ENCODE results near the gene ZNF487. TPM values are rescaled to one million over a fixed set of nuclear protein-coding genes. Genes with fewer than 3 reads are reported as not detected.
A peak's percentile ranks its signal among the peaks of the same experiment; 100 is the strongest.

Gene ZNF487
- total and polyA plus RNA-seq, 10 of the 15 experiments (the other 5 are each of a cell fraction or from before 2014, with no cell fraction given): 0.74 to 2.1 (median 1.1) TPM

DNA sequence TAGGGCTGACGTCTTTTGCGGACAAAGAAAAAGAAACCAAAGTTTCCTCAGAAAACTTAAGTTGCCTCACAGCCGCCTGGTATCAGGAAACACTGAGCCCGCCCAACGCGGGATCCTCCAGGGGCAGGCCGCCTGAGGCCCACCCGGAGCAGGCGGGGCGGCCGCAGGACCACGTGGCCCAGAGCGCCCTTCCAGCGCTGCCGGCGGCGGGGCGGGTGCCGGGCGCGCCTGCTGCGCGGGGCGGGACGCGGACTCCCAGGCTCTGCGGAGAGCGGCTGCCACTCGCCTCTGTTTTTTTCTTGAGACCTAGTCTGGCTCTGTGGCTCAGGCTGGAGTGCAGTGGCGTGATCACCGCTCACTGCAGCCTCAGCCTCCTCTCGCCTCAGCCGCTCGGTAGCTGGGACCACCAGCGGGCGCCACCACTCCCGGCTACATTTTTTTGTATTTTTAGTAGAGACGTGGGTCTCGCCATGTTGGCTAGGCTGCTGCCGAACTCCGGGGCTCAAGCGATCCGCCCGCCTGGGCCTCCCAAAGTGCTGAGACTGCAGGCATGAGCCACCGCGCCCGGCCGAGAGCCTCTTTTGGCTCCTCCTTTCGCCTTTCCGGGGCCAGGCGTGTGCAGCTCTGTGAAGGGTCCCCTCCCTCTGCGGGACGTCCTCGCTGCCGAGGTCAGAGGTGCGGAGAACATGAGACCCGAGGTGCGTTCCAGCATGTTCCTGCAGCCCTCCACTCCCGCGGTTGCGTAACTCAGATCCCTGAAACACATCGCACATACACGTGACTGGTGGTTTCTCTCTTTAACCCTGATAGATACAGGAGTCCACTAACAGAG, 16.3 kb upstream of the ZNF487 start (continued):
- TF ChIP-seq, protein P1, sequence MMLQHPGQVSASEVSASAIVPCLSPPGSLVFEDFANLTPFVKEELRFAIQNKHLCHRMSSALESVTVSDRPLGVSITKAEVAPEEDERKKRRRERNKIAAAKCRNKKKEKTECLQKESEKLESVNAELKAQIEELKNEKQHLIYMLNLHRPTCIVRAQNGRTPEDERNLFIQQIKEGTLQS (IDR thresholded peaks at IDR 0.05; ENCODE audit: borderline replicate concordance, extremely low read depth, low read depth, low read length): no peak
- TF ChIP-seq RAD51 (IDR thresholded peaks at IDR 0.05) (0 out of 2 replicates have a peak, but pooled peaks have one; percentile 26), NRF1 (conservative IDR thresholded peaks at IDR 0.05; ENCODE audit: low read depth, low read length) (0 out of 2 replicates have a peak, but pooled peaks have one; percentile 4), TAF1 (IDR thresholded peaks at IDR 0.05; ENCODE audit: borderline replicate concordance, low read depth, low read length) (peak; percentile 71), SPI1 (IDR thresholded peaks at IDR 0.05; ENCODE audit: borderline replicate concordance, insufficient read depth, low read depth, low read length) (no peak), RB1 (IDR thresholded peaks at IDR 0.05; ENCODE audit: borderline replicate concordance) (peak; percentile 29; the same call in 1 of the 2 replicates), ZZZ3 (IDR thresholded peaks at IDR 0.05; ENCODE audit: control insufficient read depth, insufficient read length, low read depth) (no peak), FOXM1 (IDR thresholded peaks at IDR 0.05; ENCODE audit: low read depth, low read length) (no peak), MTA2 (IDR thresholded peaks at IDR 0.05; ENCODE audit: low read depth) (no peak)
- TF ChIP-seq, protein P2, sequence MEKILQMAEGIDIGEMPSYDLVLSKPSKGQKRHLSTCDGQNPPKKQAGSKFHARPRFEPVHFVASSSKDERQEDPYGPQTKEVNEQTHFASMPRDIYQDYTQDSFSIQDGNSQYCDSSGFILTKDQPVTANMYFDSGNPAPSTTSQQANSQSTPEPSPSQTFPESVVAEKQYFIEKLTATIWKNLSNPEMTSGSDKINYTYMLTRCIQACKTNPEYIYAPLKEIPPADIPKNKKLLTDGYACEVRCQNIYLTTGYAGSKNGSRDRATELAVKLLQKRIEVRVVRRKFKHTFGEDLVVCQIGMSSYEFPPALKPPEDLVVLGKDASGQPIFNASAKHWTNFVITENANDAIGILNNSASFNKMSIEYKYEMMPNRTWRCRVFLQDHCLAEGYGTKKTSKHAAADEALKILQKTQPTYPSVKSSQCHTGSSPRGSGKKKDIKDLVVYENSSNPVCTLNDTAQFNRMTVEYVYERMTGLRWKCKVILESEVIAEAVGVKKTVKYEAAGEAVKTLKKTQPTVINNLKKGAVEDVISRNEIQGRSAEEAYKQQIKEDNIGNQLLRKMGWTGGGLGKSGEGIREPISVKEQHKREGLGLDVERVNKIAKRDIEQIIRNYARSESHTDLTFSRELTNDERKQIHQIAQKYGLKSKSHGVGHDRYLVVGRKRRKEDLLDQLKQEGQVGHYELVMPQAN (conservative IDR thresholded peaks at IDR 0.05): peak; percentile 58
- TF ChIP-seq, protein P3, sequence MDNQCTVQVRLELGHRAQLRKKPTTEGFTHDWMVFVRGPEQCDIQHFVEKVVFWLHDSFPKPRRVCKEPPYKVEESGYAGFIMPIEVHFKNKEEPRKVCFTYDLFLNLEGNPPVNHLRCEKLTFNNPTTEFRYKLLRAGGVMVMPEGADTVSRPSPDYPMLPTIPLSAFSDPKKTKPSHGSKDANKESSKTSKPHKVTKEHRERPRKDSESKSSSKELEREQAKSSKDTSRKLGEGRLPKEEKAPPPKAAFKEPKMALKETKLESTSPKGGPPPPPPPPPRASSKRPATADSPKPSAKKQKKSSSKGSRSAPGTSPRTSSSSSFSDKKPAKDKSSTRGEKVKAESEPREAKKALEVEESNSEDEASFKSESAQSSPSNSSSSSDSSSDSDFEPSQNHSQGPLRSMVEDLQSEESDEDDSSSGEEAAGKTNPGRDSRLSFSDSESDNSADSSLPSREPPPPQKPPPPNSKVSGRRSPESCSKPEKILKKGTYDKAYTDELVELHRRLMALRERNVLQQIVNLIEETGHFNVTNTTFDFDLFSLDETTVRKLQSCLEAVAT (IDR thresholded peaks at IDR 0.05): 0 out of 2 replicates have a peak, but pooled peaks have one; percentile 13
- TF ChIP-seq, protein P4, sequence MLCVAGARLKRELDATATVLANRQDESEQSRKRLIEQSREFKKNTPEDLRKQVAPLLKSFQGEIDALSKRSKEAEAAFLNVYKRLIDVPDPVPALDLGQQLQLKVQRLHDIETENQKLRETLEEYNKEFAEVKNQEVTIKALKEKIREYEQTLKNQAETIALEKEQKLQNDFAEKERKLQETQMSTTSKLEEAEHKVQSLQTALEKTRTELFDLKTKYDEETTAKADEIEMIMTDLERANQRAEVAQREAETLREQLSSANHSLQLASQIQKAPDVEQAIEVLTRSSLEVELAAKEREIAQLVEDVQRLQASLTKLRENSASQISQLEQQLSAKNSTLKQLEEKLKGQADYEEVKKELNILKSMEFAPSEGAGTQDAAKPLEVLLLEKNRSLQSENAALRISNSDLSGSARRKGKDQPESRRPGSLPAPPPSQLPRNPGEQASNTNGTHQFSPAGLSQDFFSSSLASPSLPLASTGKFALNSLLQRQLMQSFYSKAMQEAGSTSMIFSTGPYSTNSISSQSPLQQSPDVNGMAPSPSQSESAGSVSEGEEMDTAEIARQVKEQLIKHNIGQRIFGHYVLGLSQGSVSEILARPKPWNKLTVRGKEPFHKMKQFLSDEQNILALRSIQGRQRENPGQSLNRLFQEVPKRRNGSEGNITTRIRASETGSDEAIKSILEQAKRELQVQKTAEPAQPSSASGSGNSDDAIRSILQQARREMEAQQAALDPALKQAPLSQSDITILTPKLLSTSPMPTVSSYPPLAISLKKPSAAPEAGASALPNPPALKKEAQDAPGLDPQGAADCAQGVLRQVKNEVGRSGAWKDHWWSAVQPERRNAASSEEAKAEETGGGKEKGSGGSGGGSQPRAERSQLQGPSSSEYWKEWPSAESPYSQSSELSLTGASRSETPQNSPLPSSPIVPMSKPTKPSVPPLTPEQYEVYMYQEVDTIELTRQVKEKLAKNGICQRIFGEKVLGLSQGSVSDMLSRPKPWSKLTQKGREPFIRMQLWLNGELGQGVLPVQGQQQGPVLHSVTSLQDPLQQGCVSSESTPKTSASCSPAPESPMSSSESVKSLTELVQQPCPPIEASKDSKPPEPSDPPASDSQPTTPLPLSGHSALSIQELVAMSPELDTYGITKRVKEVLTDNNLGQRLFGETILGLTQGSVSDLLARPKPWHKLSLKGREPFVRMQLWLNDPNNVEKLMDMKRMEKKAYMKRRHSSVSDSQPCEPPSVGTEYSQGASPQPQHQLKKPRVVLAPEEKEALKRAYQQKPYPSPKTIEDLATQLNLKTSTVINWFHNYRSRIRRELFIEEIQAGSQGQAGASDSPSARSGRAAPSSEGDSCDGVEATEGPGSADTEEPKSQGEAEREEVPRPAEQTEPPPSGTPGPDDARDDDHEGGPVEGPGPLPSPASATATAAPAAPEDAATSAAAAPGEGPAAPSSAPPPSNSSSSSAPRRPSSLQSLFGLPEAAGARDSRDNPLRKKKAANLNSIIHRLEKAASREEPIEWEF (IDR thresholded peaks at IDR 0.05; ENCODE audit: insufficient replicate concordance, low read depth, low read length): no peak
- TF ChIP-seq, protein P5, sequence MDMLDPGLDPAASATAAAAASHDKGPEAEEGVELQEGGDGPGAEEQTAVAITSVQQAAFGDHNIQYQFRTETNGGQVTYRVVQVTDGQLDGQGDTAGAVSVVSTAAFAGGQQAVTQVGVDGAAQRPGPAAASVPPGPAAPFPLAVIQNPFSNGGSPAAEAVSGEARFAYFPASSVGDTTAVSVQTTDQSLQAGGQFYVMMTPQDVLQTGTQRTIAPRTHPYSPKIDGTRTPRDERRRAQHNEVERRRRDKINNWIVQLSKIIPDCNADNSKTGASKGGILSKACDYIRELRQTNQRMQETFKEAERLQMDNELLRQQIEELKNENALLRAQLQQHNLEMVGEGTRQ (IDR thresholded peaks at IDR 0.05; ENCODE audit: borderline replicate concordance, low read depth, low read length): peak; percentile 61
- TF ChIP-seq, protein P6, sequence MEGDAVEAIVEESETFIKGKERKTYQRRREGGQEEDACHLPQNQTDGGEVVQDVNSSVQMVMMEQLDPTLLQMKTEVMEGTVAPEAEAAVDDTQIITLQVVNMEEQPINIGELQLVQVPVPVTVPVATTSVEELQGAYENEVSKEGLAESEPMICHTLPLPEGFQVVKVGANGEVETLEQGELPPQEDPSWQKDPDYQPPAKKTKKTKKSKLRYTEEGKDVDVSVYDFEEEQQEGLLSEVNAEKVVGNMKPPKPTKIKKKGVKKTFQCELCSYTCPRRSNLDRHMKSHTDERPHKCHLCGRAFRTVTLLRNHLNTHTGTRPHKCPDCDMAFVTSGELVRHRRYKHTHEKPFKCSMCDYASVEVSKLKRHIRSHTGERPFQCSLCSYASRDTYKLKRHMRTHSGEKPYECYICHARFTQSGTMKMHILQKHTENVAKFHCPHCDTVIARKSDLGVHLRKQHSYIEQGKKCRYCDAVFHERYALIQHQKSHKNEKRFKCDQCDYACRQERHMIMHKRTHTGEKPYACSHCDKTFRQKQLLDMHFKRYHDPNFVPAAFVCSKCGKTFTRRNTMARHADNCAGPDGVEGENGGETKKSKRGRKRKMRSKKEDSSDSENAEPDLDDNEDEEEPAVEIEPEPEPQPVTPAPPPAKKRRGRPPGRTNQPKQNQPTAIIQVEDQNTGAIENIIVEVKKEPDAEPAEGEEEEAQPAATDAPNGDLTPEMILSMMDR (IDR thresholded peaks at IDR 0.05 in 2 of 3, conservative IDR thresholded peaks at IDR 0.05 in 1 of 3; ENCODE audit: control insufficient read depth in 2 of 3, extremely low read depth in 1 of 3, insufficient read depth in 1 of 3, low read depth in 3 of 3, low read length in 3 of 3): peak in 1 of 3 experiments; percentile 26; a peak in 1 of 6 replicates

Measured in GM12878 (cell line).